Esophagus (tissue), 2 donors: ENCODE measurements around the gene CCDC152. TPM values are rescaled to one million over a fixed set of nuclear protein-coding genes. Genes with fewer than 3 reads are reported as not detected.

Source experiments
- H3K27ac ChIP-seq, 2 donors: one replicate each; pipeline ENCODE4 v1.5.1; 2013; ENCODE audit warnings: low read depth in 2 of 2, mild to moderate bottlenecking in 2 of 2, inconsistent platforms in 1 of 2, low read length in 1 of 2, moderate library complexity in 1 of 2
- H3K27me3 ChIP-seq, 2 donors: one replicate each; pipeline ENCODE4 v1.6.1; 2013; ENCODE audit warnings: low read length in 2 of 2, control low read depth in 1 of 2, mild to moderate bottlenecking in 1 of 2; ENCODE audit not compliant: insufficient read depth in 2 of 2, control insufficient read depth in 1 of 2
- H3K36me3 ChIP-seq, 2 donors: one replicate each; pipeline ENCODE4 v1.6.1; 2013; ENCODE audit warnings: low read length in 1 of 2; ENCODE audit not compliant: control insufficient read depth in 2 of 2, insufficient read depth in 2 of 2
- H3K4me1 ChIP-seq, 2 donors: one replicate each; pipeline ENCODE4 v1.6.1; 2013; ENCODE audit warnings: low read length in 1 of 2; ENCODE audit not compliant: control insufficient read depth in 2 of 2, insufficient read depth in 2 of 2
- H3K4me3 ChIP-seq, 2 donors: one replicate each; pipeline ENCODE4 v1.5.1; 2013; ENCODE audit warnings: low read length in 2 of 2, mild to moderate bottlenecking in 2 of 2, low read depth in 1 of 2, moderate library complexity in 1 of 2
- H3K9me3 ChIP-seq, 2 donors: one replicate each; pipeline ENCODE4 v1.6.1; 2013; ENCODE audit warnings: mild to moderate bottlenecking in 2 of 2, low read depth in 1 of 2, low read length in 1 of 2, moderate library complexity in 1 of 2; ENCODE audit not compliant: control insufficient read depth in 2 of 2, insufficient read depth in 1 of 2
- WGBS, 2 donors: extraction: QIAGEN DNeasy Blood & Tissue Kit; methylation state at CpG; one replicate each; pipeline ENCODE4 v1.1.7; 2013; 5-methylcytosine and 5-hydroxymethylcytosine counted together
- polyA plus RNA-seq, 2 donors: library from polyadenylated mRNA; stranded (reverse); fragments of 200-250 nt; gene quantifications; one replicate each; pipeline ENCODE4 v1.2.3, GENCODE V29; 2013
- donor health status: healthy with polysubstance abuse.
- donor health status: Bipolar disorder and iron deficiency.

The CCDC152 gene
- polyA plus RNA-seq, 2 donors: 0.16 to 0.49 TPM

DNA sequence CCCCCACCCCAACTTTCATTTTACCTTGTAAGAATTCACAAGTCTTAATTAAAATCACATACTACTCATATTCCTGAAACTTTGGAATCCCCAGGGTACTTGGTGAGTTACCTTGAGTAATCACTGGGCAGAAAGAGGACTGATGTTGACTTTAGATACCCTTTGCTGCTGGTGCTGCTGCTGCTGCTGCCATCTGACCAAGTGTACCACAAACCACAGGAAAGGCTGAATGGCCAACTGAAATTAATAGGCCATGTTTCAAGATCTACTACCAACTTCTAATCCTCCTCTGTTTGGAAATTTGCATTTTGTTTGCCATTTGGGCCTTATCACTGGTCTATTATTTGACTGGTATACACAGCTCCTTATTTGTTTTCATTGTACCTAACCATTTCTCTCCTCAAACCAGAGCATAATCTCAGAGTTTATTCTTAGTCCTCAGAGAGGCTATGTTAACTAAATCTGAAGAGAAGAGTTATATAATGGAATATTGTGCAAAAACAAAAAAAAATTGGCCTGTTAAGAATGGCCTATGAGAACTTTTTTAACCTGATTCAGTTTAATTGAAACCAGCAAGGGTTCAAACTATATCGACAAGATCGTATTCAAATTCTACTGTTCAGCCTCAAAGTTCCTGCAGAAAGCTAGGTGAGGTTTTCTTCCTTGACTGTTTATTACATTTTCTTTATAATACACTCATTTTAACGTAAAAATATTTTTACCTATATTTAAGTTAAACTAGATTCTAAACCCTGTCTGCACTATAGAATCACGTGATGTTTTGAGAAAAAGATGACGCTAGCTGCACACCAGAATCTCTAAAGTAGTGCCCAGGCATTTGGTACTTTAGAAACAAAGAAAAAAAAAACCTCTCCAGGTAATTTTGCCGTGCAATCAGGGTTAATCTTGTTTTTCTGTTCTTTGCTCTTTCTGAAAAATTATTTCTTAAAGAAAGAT is 41.9 kb downstream of the CCDC152 start:
- no peaks in the 10 kb centered on the region for H3K27me3 ChIP-seq
- 90 to 92% methylated on average over 6 of the region's 6 CpGs for WGBS, 2 donors

DNA sequence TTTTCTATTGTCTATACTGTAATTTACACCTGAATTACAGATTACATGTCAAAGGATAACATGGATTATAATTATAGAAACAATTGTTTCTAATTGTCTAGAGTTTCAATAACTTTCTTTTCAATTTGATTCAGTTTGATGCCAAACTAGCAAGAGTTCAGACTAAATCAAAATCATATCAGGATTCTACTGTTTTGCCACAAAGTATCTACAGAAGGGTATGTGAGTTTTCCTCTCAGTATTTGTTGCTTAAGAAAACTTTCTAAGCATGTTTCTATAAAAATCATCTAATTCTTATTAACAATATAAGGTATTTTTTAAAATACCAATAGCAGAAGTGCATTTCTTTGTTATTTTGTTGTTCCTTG is 42.6 kb downstream of the CCDC152 start:
- Histone ChIP-seq H3K9me3 (no peaks in the 10 kb centered on the region), H3K36me3 (peaks cover 0 to 5% of the 10 kb centered on the region in 2 donors), H3K4me1 (no peaks in the 10 kb centered on the region), H3K27me3 (no peaks in the 10 kb centered on the region), H3K27ac (no peak overlapping the region), H3K4me3 (no peak overlapping the region)

More for the DNA sequence above, 41.9 kb downstream of the CCDC152 start:
- no peaks in the 10 kb centered on the region for H3K9me3 ChIP-seq
- no peaks in the 10 kb centered on the region for H3K4me1 ChIP-seq
- peaks cover 0 to 5% of the 10 kb centered on the region in 2 donors for H3K36me3 ChIP-seq
- H3K4me3 ChIP-seq: no peak overlapping the region
- H3K27ac ChIP-seq: no peak overlapping the region

DNA sequence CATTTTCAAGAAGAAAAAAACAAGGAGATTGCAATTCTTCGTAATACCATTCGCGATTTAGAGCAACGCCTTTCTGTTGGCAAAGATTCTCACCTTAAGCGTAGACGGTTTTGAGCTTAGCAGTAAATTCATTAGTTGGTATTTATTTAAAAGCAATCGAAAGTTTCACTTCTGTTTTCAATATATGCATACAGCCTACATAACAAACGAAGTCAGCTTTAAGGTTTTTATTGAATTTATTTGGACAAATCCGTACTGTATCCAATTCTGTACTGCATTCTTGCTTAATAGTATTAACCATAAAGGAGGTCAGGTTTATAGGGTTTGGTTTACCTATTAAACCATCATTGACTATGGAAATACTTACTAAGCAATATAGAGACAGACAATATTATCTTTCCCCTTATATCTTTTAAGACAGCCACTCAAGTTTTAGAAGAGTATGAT is 43.1 kb downstream of the CCDC152 start:
- Histone ChIP-seq H3K36me3 (peaks cover 0 to 5% of the 10 kb centered on the region in 2 donors), H3K4me3 (no peak overlapping the region), H3K27me3 (no peaks in the 10 kb centered on the region), H3K4me1 (no peaks in the 10 kb centered on the region), H3K27ac (no peak overlapping the region), H3K9me3 (no peaks in the 10 kb centered on the region)
- WGBS, 2 donors: 91 to 94% methylated on average over 9 of the region's 9 CpGs

DNA sequence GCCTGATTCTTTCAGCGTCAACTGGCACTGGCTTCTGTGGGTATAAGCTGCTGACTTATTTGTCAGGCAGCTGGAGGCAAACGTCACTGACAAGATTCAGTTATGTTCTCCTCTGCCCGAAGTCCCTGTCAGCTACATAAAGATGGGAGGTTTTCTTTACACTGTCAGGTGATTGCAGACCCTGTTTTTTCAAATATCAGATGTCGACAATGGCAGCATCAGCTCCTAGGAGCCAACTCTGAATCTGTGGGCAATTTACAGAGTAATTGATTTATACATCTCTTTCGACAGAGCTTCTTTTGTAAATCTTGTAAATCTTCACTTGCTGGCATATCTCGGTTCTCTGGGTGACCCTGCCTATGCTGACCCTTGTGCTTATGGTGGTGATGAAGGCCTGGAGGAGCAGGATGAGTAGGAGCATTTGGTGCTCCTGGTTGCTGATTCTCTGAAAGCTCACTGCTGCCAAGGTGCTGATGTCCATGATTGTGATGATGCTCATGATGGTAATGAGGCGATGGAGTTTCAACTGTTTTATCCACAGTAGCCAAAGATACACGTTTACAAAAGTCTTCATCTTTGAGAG is 44.2 kb downstream of the CCDC152 start:
- H3K4me3 ChIP-seq: no peak overlapping the region
- no peaks in the 10 kb centered on the region for H3K27me3 ChIP-seq
- no peak overlapping the region for H3K27ac ChIP-seq
- no peaks in the 10 kb centered on the region for H3K4me1 ChIP-seq
- no peaks in the 10 kb centered on the region for H3K9me3 ChIP-seq
- H3K36me3 ChIP-seq: peaks cover 0 to 5% of the 10 kb centered on the region in 2 donors
- 80 to 82% methylated on average over 8 of the region's 8 CpGs for WGBS, 2 donors

DNA sequence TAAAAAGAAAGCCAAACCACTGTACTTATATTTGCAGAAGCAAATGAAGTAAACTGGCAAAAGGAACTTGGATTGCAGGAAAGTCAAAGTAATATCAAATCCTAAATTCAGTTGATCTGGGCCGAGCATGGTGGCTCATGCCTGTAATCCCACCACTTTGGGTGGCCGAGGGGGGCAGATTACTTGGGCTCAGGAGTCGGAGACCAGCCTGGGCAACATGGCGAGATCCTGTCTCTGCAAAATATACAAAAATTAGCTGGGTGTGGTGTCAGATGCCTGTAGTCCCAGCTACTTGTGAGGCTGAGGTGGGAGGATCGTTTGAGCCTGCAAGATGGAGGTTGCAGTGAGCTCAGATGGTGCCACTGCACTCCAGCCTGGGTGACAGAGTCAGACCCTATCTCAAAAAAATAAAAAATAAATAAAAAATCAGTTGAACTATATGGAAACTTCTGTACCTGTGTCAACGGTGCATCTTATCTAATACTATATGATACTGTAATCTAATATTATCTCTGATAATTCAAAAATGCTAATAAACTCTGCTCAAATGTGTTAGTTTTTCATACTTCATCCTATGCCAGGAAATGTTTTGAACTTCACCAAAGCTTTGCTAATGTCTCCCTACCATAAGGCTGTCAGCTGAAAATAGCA is 45.0 kb downstream of the CCDC152 start:
- Histone ChIP-seq H3K36me3 (peaks cover 0 to 5% of the 10 kb centered on the region in 2 donors), H3K9me3 (no peaks in the 10 kb centered on the region), H3K27ac (no peak overlapping the region), H3K27me3 (no peaks in the 10 kb centered on the region), H3K4me1 (no peaks in the 10 kb centered on the region), H3K4me3 (no peak overlapping the region)
- WGBS, 2 donors: 92 to 95% methylated on average over 6 of the region's 6 CpGs

- Histone ChIP-seq H3K27ac (no peak overlapping the region), H3K4me3 (no peak overlapping the region), H3K9me3 (no peaks in the 10 kb centered on the region), H3K36me3 (peaks cover 0 to 5% of the 10 kb centered on the region in 2 donors), H3K4me1 (no peaks in the 10 kb centered on the region), H3K27me3 (no peaks in the 10 kb centered on the region)
- WGBS, 2 donors: 95 to 98% methylated on average over 4 of the region's 4 CpGs
Measured at GRCh38 chr5:42804717-42805339, 48.2 kb downstream of the CCDC152 start.

GRCh38 chr5:42806004-42806700 is 49.5 kb downstream of the CCDC152 start:
- no peaks in the 10 kb centered on the region for H3K9me3 ChIP-seq
- H3K36me3 ChIP-seq: peaks cover 0 to 3% of the 10 kb centered on the region in 2 donors
- no peaks in the 10 kb centered on the region for H3K4me1 ChIP-seq
- no peak overlapping the region for H3K27ac ChIP-seq
- no peaks in the 10 kb centered on the region for H3K27me3 ChIP-seq
- WGBS, 2 donors: 60 to 74% methylated on average over 2 of the region's 2 CpGs
- no peak overlapping the region for H3K4me3 ChIP-seq

DNA sequence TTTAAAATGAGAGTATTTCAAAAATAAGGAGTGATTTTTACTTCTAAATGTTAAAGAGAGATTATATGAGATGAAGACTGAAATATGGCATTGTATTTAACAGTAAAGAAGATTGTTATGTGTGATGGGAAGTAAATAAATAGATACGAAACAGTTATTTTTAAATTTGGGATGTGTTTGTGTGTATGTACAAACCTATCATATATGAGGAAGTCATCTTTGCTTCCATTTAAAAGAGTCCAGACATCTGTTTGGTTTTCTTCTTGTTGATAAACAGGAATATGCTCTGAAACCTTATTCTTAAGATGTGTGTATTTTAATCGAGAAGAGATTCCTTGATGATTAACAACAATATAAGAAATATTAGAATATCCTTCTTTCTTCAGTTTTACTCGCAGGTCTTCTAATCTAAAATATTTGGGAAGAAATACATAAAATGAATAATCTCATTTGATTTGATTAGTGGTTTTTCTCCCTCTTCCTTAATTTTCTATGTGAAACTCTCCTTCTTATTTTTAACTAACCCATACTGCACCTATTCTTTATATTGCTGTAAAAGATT is 50.2 kb downstream of the CCDC152 start:
- 89 to 93% methylated on average over 3 of the region's 3 CpGs for WGBS, 2 donors
- Histone ChIP-seq H3K9me3 (no peaks in the 10 kb centered on the region), H3K36me3 (peaks cover 0 to 3% of the 10 kb centered on the region in 2 donors), H3K4me3 (no peak overlapping the region), H3K27me3 (no peaks in the 10 kb centered on the region), H3K27ac (no peak overlapping the region), H3K4me1 (no peaks in the 10 kb centered on the region)
